Spleen (tissue), 11 donors: ENCODE data around the gene MYADM. TPM values are rescaled to one million over a fixed set of nuclear protein-coding genes. Genes with fewer than 3 reads are reported as not detected.

ENCODE experiments used
- DNase-seq: peaks from one replicate; pipeline ENCODE4 v3.0.0-alpha.2; 2020
- H3K27ac ChIP-seq, 8 donors: fragments of 200-600 bp; sonication (generic) in 7 of 8; 1 replicate in 4 of 8; 2 replicates in 4 of 8; pipeline versions ENCODE4 v1.5.0 to v1.8.0; 2016 to 2021; ENCODE audit warnings: inconsistent platforms in 4 of 8, mild to moderate bottlenecking in 4 of 8, moderate library complexity in 1 of 8
- H3K27me3 ChIP-seq, 7 donors: fragments of 200-600 bp; sonication (generic) in 6 of 7; replicated peaks in 1 of 7; 1 replicate in 4 of 7; 2 replicates in 3 of 7; pipeline versions ENCODE4 v1.5.0 to v1.8.0; 2016 to 2021; ENCODE audit warnings: inconsistent platforms in 3 of 7, mild to moderate bottlenecking in 1 of 7
- H3K36me3 ChIP-seq, 6 donors: fragments of 200-600 bp; sonication (generic) in 5 of 6; 1 replicate in 4 of 6; 2 replicates in 2 of 6; pipeline versions ENCODE4 v1.5.0 to v1.8.0; 2016 to 2021; ENCODE audit warnings: inconsistent platforms in 2 of 6
- H3K4me1 ChIP-seq, 6 donors: fragments of 200-600 bp; sonication (generic) in 5 of 6; 1 replicate in 3 of 6; 2 replicates in 3 of 6; pipeline versions ENCODE4 v1.5.0 to v1.8.0; 2016 to 2021; ENCODE audit warnings: inconsistent platforms in 3 of 6
- H3K4me3 ChIP-seq, 8 donors: fragments of 200-600 bp; sonication (generic) in 7 of 8; 1 replicate in 4 of 8; 2 replicates in 4 of 8; pipeline versions ENCODE4 v1.5.0 to v1.8.0; 2016 to 2021; ENCODE audit warnings: inconsistent platforms in 4 of 8, mild to moderate bottlenecking in 4 of 8, moderate library complexity in 2 of 8
- H3K9me3 ChIP-seq, 8 donors: fragments of 200-600 bp; sonication (generic) in 7 of 8; 1 replicate in 4 of 8; 2 replicates in 4 of 8; pipeline versions ENCODE4 v1.5.0 to v1.8.0; 2016 to 2021; ENCODE audit warnings: inconsistent platforms in 4 of 8
- CTCF ChIP-seq, 11 experiments: fragments of 200-600 bp in 7 of 11; fragments of 450-650 bp in 4 of 11; sonication (generic) in 4 of 11; IDR thresholded peaks in 8 of 11; conservative IDR thresholded peaks in 3 of 11; 1 replicate in 7 of 11; 2 replicates in 4 of 11; pipeline versions ENCODE4 v1.4.0 to v1.8.0; 2016 to 2021; ENCODE audit warnings: antibody characterized with exemption in 11 of 11, inconsistent platforms in 4 of 11, mild to moderate bottlenecking in 1 of 11
- POLR2A ChIP-seq, 3 donors: fragments of 450-650 bp; IDR thresholded peaks; one replicate each; pipeline ENCODE4 v1.5.1; 2017; ENCODE audit warnings: antibody characterized with exemption in 3 of 3, mild to moderate bottlenecking in 1 of 3
- POLR2AphosphoS5 ChIP-seq, 3 donors: sonication (generic); formaldehyde crosslinking; IDR thresholded peaks; one replicate each; pipeline ENCODE4 v1.5.1; 2017; ENCODE audit warnings: antibody characterized with exemption in 3 of 3
- WGBS, 5 donors: extraction: QIAGEN DNeasy Blood & Tissue Kit in 3 of 5; methylation state at CpG; one replicate each; pipeline versions ENCODE4 v1.1.5 to v1.1.7; 2013 to 2018; 5-methylcytosine and 5-hydroxymethylcytosine counted together
- intact Hi-C: fragments of 100-400 bp; cut with DNase I; formaldehyde crosslinking; loops from one replicate; pipeline ENCODE4 v1.15.0; 2023; ENCODE audit warnings: low total_unique reads
- polyA plus RNA-seq, 3 donors: library from polyadenylated mRNA; stranded (reverse); fragments of 200-250 nt; gene quantifications; one replicate each; pipeline ENCODE4 v1.2.1, GENCODE V29; 2013
- total RNA-seq, 7 donors: library from RNA; depleted of rRNA in 3 of 7; stranded (reverse); fragments of >200 nt in 3 of 7; fragmentation: NEBNext Ultra II Directional in 4 of 7; extraction: Animal tissue kit (Norgen Biotek cat#: 25700) in 4 of 7; gene quantifications; one replicate each; pipeline versions ENCODE4 v1.1.0 to v1.2.1, GENCODE V29; 2016 to 2021
- donor health status: healthy with polysubstance abuse.
- donor health status: DM: no; HTN: no; CAD: no; lungs with moderate emphysema.
- donor health status: DM: no; HTN: no; CAD: no.
- donor health status: Bipolar disorder and iron deficiency.
- donor health status: healthy.
- donor health status: DM: no; HTN: no; CAD: no.
- donor health status: DM: yes; HTN: yes; CAD: no.

The MYADM gene
- total and polyA plus RNA-seq, 10 donors = 9.1 to 146 (median 50.8) TPM

GRCh38 chr19:53878776-53879139, 11.1 kb downstream of the MYADM start:
- TF ChIP-seq POLR2A (IDR thresholded peaks at IDR 0.05) (no peak), CTCF (IDR thresholded peaks at IDR 0.05 in 8 of 11, conservative IDR thresholded peaks at IDR 0.05 in 3 of 11) (no peak), POLR2AphosphoS5 (IDR thresholded peaks at IDR 0.05) (no peak)
- Histone ChIP-seq H3K27ac (peak overlapping the region in 1 of 8 donors; percentile 58), H3K27me3 (peaks cover 2 to 61% (median 41%) of the 10 kb centered on the region in 7 donors), H3K4me3 (peak overlapping the region; percentile 30 to 75 (median 46)), H3K9me3 (no peaks in the 10 kb centered on the region), H3K36me3 (peaks cover 2 to 29% (median 14%) of the 10 kb centered on the region in 6 donors), H3K4me1 (peaks cover 17 to 88% (median 58%) of the 10 kb centered on the region in 6 donors)
- WGBS, 5 donors = 31 to 55% (median 48%) methylated on average over 12 of the region's 12 CpGs
- DNase-seq = no peak
- intact Hi-C loops = no loop called here

- peaks cover 2 to 68% (median 48%) of the 10 kb centered on the region in 7 donors for H3K27me3 ChIP-seq
- peaks cover 17 to 85% (median 51%) of the 10 kb centered on the region in 6 donors for H3K4me1 ChIP-seq
- peak overlapping the region in 2 of 8 donors; percentile 28 to 58 for H3K27ac ChIP-seq
- peak; percentile 50 to 85 (median 62) for TF ChIP-seq POLR2AphosphoS5 (IDR thresholded peaks at IDR 0.05)
- TF ChIP-seq POLR2A (IDR thresholded peaks at IDR 0.05) = no peak
- peak in 3 of 11 experiments; percentile 10 to 23 (median 19) for TF ChIP-seq CTCF (IDR thresholded peaks at IDR 0.05 in 8 of 11, conservative IDR thresholded peaks at IDR 0.05 in 3 of 11)
- H3K9me3 ChIP-seq = no peaks in the 10 kb centered on the region
- H3K4me3 ChIP-seq = peak overlapping the region; percentile 30 to 75 (median 46)
- peaks cover 0 to 22% (median 7%) of the 10 kb centered on the region in 6 donors for H3K36me3 ChIP-seq
- WGBS, 5 donors = 1 to 4% (median 3%) methylated on average over 34 to 51 of the region's 51 CpGs
- DNase-seq = peak; percentile 96
- intact Hi-C loops = no loop called here
Observed at GRCh38 chr19:53879140-53880081, 11.7 kb downstream of the MYADM start.

- H3K4me3 ChIP-seq = no peak overlapping the region
- no peaks in the 10 kb centered on the region for H3K9me3 ChIP-seq
- intact Hi-C loops = no loop called here
- TF ChIP-seq POLR2AphosphoS5 (IDR thresholded peaks at IDR 0.05) = no peak
- no peak for TF ChIP-seq POLR2A (IDR thresholded peaks at IDR 0.05)
- no peak for TF ChIP-seq CTCF (IDR thresholded peaks at IDR 0.05 in 8 of 11, conservative IDR thresholded peaks at IDR 0.05 in 3 of 11)
- peaks cover 0 to 8% (median under 1%) of the 10 kb centered on the region in 6 donors for H3K36me3 ChIP-seq
- H3K27me3 ChIP-seq = peaks cover 2 to 83% (median 49%) of the 10 kb centered on the region in 7 donors
- DNase-seq = no peak
- H3K4me1 ChIP-seq = peaks cover 17 to 70% (median 37%) of the 10 kb centered on the region in 6 donors
- H3K27ac ChIP-seq = no peak overlapping the region
- 20 to 36% (median 30%) methylated on average over 5 to 6 of the region's 6 CpGs for WGBS, 5 donors
Observed at GRCh38 chr19:53880711-53881481, 13.2 kb downstream of the MYADM start.
